ENCODE data around the gene TSPAN18. TPM values are rescaled to one million over a fixed set of nuclear protein-coding genes. Genes with fewer than 3 reads are reported as not detected.

Gene TSPAN18
- total RNA-seq, 1 donor from 2014 or later = 99.7 TPM

DNA sequence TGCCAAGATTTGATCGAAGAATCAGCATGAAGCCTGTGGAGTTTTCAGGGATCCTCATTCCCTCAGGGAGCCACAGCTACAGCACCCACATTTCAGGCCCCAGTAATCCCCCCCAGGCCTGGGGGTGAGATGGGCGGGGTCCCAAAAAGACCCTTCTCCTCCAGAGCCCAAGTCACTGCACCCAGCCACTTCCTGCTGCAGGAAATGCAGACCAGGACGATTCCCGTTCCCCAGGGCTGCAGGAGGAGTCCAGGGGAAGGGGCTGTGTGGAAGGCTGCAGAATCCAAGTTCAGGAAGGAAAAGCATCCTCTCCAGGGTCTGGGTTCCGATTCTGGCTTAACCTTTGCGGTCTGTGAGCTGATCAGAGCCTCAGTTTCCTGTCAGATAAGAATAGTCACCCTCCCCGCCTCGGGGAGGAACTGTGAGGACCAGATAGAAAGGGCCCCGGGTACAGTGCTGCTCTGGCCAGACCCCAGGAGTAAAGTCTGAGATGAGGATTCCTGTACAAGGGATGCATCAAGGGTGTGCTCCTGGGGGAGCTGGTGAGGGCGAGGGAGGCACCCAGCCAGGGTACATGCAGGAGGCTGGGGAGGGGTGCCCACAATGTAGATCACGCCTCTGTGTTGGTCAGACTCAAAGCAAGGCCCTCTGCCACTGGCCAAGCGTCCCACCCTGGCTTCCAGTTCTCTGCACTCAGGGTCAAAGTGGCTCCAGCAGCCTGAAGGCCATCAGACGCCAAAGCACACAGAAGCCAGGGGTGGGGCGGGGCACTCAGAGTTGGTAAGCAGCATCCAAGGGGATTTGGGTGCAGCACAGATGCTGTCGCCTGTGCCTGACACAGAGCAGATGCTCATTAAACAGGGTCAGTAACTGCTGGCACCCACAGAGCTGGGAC, 254.0 kb downstream of the TSPAN18 start:
- intact Hi-C loops (cut with DNase I) = no loop called here
- ATAC-seq (ENCODE audit: poor library complexity) = no peak
- DNase-seq = no peak

Other genes starting within 250 kb of the TSPAN18 start
- 54.6 TPM for gene CD82, start 161.3 kb upstream of the TSPAN18 start, total RNA-seq
- 47.4 TPM for gene TP53I11, start 223.9 kb downstream of the TSPAN18 start, total RNA-seq